SKM-1 treated with dmso at 0.1 percent for 144 hours (cell line): ENCODE data around the gene IRAK2.
"Not testable (repeated sequence)": the region's sequence is repeated elsewhere in the genome, so short reads cannot be mapped to it uniquely, and the experiment has no call there.

ENCODE experiments used
- DNase-seq: peaks from one replicate; lab custom pipeline; 2025; ENCODE audit not compliant: unreplicated experiment; lab: John Stamatoyannopoulos, UW

Gene IRAK2

GRCh38 chr3:10248984-10249748, 84.4 kb downstream of the IRAK2 start:
- DNase-seq, result no peak

GRCh38 chr3:10249833-10250232, 85.1 kb downstream of the IRAK2 start:
- DNase-seq, result no peak

GRCh38 chr3:10251006-10251405, 86.3 kb downstream of the IRAK2 start:
- DNase-seq, result no peak

- DNase-seq, result no peak
Observed at GRCh38 chr3:10253731-10254130, 89.0 kb downstream of the IRAK2 start.

- DNase-seq, result no peak
Observed at GRCh38 chr3:10255835-10256234, 91.1 kb downstream of the IRAK2 start.

- no peak for DNase-seq
Observed at GRCh38 chr3:10259036-10259435, 94.3 kb downstream of the IRAK2 start.

GRCh38 chr3:10259798-10260197, 95.1 kb downstream of the IRAK2 start:
- DNase-seq, result no peak

- no peak for DNase-seq
Observed at GRCh38 chr3:10260211-10260701, 95.5 kb downstream of the IRAK2 start.

- DNase-seq, result no peak
Observed at GRCh38 chr3:10262027-10262426, 97.3 kb downstream of the IRAK2 start.

GRCh38 chr3:10263646-10264363, 99.1 kb downstream of the IRAK2 start:
- no peak for DNase-seq

GRCh38 chr3:10265833-10266232, 101.1 kb downstream of the IRAK2 start:
- no peak for DNase-seq

GRCh38 chr3:10266936-10267335, 102.2 kb downstream of the IRAK2 start:
- not testable (repeated sequence) for DNase-seq

GRCh38 chr3:10268116-10268515, 103.4 kb downstream of the IRAK2 start:
- no peak for DNase-seq

- no peak for DNase-seq
Observed at GRCh38 chr3:10268930-10269329, 104.2 kb downstream of the IRAK2 start.

GRCh38 chr3:10269443-10269842, 104.7 kb downstream of the IRAK2 start:
- DNase-seq, result no peak

- not testable (repeated sequence) for DNase-seq
Observed at GRCh38 chr3:10272476-10272875, 107.8 kb downstream of the IRAK2 start.

GRCh38 chr3:10272977-10273376, 108.3 kb downstream of the IRAK2 start:
- no peak for DNase-seq

GRCh38 chr3:10273702-10274305, 109.1 kb downstream of the IRAK2 start:
- peak; percentile 42 for DNase-seq

- no peak for DNase-seq
Observed at GRCh38 chr3:10274601-10275000, 109.9 kb downstream of the IRAK2 start.

GRCh38 chr3:10277115-10277625, 112.5 kb downstream of the IRAK2 start:
- DNase-seq, result no peak

GRCh38 chr3:10278501-10278900, 113.8 kb downstream of the IRAK2 start:
- no peak for DNase-seq
